ENCODE results near the gene PGP.

GRCh38 chr16:2162676-2163118, 51.9 kb downstream of the PGP start:
- TF ChIP-seq SP1 (IDR thresholded peaks at IDR 0.05), result no peak
- TF ChIP-seq ELF4 (IDR thresholded peaks at IDR 0.05), result no peak
- TF ChIP-seq PKNOX1 (IDR thresholded peaks at IDR 0.05), result no peak
- no peak for TF ChIP-seq FOXM1 (IDR thresholded peaks at IDR 0.05; ENCODE audit: borderline replicate concordance)
- TF ChIP-seq BHLHE40 (IDR thresholded peaks at IDR 0.05; ENCODE audit: borderline replicate concordance), result no peak
- TF ChIP-seq L3MBTL2 (conservative IDR thresholded peaks at IDR 0.05), result no peak

Measured in HEK293T (cell line).